Kidney epithelial cell (primary cell): ENCODE results near the gene TMEM132D. TPM values are rescaled to one million over a fixed set of nuclear protein-coding genes. Genes with fewer than 3 reads are reported as not detected.

Experiments
- DNase-seq: peaks from one replicate; pipeline ENCODE4 v3.0.0-alpha.2; 2010; ENCODE audit warnings: low read depth
- H3K27me3 ChIP-seq: 2 replicates; pipeline ENCODE4 v1.6.0; 2011; ENCODE audit warnings: low read length; ENCODE audit not compliant: control insufficient read depth, insufficient read depth
- H3K36me3 ChIP-seq: 2 replicates; pipeline ENCODE4 v1.5.1; 2011; ENCODE audit warnings: low read length; ENCODE audit not compliant: control insufficient read depth, insufficient read depth
- H3K4me3 ChIP-seq: 2 replicates; pipeline ENCODE4 v1.5.1; 2011; ENCODE audit warnings: low read depth, mild to moderate bottlenecking, control low read depth, low read length
- total RNA-seq: library from RNA; depleted of rRNA; stranded (reverse); fragments of >200 nt; gene quantifications from 2 replicates; pipeline ENCODE4 v1.2.3, GENCODE V29; 2015
- TF ChIP-seq, protein P1 (sequence below): IDR thresholded peaks from 2 replicates; pipeline ENCODE4 v1.5.1; 2011; ENCODE audit warnings: mild to moderate bottlenecking, moderate library complexity, low read length, control low read depth, inconsistent platforms; ENCODE audit not compliant: insufficient read depth, poor library complexity, severe bottlenecking

TMEM132D gene
- total RNA-seq, 1 donor from 2014 or later, result 6.4 TPM

GRCh38 chr12:129696405-129696804, 207.4 kb downstream of the TMEM132D start:
- DNase-seq, result no peak
- no peaks in the 10 kb centered on the region for H3K27me3 ChIP-seq
- TF ChIP-seq, protein P1, sequence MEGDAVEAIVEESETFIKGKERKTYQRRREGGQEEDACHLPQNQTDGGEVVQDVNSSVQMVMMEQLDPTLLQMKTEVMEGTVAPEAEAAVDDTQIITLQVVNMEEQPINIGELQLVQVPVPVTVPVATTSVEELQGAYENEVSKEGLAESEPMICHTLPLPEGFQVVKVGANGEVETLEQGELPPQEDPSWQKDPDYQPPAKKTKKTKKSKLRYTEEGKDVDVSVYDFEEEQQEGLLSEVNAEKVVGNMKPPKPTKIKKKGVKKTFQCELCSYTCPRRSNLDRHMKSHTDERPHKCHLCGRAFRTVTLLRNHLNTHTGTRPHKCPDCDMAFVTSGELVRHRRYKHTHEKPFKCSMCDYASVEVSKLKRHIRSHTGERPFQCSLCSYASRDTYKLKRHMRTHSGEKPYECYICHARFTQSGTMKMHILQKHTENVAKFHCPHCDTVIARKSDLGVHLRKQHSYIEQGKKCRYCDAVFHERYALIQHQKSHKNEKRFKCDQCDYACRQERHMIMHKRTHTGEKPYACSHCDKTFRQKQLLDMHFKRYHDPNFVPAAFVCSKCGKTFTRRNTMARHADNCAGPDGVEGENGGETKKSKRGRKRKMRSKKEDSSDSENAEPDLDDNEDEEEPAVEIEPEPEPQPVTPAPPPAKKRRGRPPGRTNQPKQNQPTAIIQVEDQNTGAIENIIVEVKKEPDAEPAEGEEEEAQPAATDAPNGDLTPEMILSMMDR, result no peak

DNA sequence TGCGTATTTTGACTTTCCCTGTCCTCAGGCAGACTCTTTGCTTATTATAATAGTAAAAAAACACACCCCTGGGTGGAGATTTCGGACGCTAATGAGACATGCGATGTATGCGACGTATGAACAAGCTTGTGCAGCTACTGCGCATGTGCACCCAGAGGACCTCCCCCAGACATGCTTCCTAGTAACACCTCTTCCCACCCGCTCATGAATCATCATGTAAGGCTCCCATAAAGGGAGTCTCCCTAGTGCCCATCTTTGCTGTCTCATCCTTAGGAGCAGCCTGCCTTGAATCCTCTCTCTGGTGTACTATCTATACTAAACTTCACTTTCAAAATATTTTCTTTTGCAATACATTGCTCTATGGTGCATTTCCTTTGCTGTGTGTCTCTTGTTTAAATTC, 210.1 kb downstream of the TMEM132D start:
- no peaks in the 10 kb centered on the region for H3K27me3 ChIP-seq
- DNase-seq, result no peak
- TF ChIP-seq, protein P1, result no peak
- no peak overlapping the region for H3K4me3 ChIP-seq
- H3K36me3 ChIP-seq, result no peaks in the 10 kb centered on the region

More at GRCh38 chr12:129696405-129696804, 207.4 kb downstream of the TMEM132D start:
- H3K36me3 ChIP-seq, result no peaks in the 10 kb centered on the region
- H3K4me3 ChIP-seq, result no peak overlapping the region

DNA sequence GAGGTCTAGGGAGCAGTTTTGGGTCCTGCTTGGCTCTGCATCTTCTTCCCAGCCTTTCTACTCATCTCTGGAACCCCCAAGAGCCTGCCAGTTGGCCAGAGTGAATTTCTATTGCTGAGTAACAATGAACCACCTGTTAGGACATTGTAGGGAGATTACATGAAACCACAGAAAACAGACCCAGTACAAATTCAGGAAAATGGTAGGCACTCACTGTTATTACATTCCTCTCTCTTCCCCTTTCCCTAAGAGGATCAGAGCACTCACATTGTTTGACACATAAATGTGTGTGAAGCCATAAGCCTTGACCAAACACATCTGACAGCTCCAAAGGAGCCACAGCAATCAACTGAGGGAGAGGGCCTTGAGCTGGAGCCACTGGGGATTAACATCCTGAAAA, 216.1 kb downstream of the TMEM132D start:
- Histone ChIP-seq H3K27me3 (no peaks in the 10 kb centered on the region), H3K4me3 (no peak overlapping the region), H3K36me3 (no peaks in the 10 kb centered on the region)
- DNase-seq, result no peak
- TF ChIP-seq, protein P1, result no peak

DNA sequence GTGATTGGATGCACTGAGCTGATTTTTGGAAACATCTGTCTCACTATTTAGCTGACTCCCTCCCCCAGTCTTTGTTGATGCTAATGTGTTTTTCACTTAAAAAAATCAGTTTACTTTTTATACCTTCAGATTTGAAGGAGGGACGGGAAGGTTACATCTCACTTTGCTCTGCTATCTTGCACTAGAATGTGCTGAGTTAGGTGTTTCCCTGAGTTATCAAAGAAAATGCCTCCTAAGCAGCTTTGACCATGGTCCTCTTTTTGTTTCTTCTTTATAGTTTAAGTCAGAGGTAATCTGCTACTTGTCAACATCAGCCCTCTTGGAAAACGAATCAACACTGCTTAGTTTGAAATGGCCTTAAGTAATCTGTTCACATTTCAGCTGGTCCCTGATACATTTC, 222.0 kb downstream of the TMEM132D start:
- DNase-seq, result no peak
- Histone ChIP-seq H3K27me3 (no peaks in the 10 kb centered on the region), H3K36me3 (no peaks in the 10 kb centered on the region), H3K4me3 (no peak overlapping the region)
- TF ChIP-seq, protein P1, result no peak

DNA sequence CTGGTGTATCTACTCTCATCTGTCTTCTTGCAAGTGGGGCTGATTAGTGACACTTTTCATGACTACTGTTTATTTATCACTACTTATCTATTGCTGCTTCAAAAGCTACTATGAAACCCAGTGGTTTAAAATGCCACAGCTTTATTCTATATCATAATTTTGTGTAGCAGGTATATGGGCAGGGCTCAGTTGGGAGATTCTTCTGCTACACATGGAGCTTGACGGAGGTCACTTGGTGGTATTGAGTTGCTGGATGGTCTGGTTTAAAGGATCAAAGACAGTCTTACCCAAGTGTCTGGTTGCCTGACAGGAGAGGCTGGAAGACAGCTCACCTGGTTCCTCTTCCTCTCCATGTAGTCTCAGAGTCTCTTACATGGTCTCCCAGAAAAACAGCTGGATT, 222.7 kb downstream of the TMEM132D start:
- DNase-seq, result no peak
- H3K36me3 ChIP-seq, result no peaks in the 10 kb centered on the region
- H3K4me3 ChIP-seq, result no peak overlapping the region
- H3K27me3 ChIP-seq, result no peaks in the 10 kb centered on the region
- TF ChIP-seq, protein P1, result no peak

DNA sequence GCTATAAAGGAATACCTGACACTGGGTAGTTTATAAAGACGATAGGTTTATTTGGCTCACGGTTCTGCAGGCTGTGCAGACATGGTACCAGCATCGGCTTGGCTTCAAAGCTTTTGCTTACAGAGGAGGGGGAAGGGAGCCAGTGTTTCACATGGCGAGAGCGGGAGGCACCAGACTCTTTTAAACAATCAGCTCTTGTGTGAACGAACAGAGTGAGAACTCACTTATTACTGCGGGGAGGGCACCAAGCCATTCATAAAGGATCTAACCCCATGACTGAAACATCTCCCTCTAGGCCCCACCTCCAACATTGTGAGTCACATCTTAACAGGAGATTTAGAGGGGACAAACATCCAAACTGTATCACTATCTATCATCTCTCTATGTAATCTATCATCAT, 227.4 kb downstream of the TMEM132D start:
- H3K36me3 ChIP-seq, result no peaks in the 10 kb centered on the region
- H3K4me3 ChIP-seq, result no peak overlapping the region
- DNase-seq, result no peak
- TF ChIP-seq, protein P1, result no peak
- no peaks in the 10 kb centered on the region for H3K27me3 ChIP-seq
